ENCODE data around the gene LPAR3. TPM values are rescaled to one million over a fixed set of nuclear protein-coding genes. Genes with fewer than 3 reads are reported as not detected.

The LPAR3 gene, protein sequence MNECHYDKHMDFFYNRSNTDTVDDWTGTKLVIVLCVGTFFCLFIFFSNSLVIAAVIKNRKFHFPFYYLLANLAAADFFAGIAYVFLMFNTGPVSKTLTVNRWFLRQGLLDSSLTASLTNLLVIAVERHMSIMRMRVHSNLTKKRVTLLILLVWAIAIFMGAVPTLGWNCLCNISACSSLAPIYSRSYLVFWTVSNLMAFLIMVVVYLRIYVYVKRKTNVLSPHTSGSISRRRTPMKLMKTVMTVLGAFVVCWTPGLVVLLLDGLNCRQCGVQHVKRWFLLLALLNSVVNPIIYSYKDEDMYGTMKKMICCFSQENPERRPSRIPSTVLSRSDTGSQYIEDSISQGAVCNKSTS
- total RNA-seq: 1 to 10 TPM; 1.4 TPM
- polyA plus RNA-seq: 1 to 10 TPM in 2 of 3 donors, under 1 TPM in 1; 0.40 to 2.3 (median 1.7) TPM
- total RNA-seq: 0.34 to 20.1 (median 2.1) reads per million in 6 experiments

- Mint-ChIP-seq H3K4me3 (peak within 1 kb of the TSS; percentile 77 to 91 (median 86)), H3K4me1 (peaks cover 13 to 36% (median 29%) of the 10 kb centered on the region in 4 donors), H3K9me3 (peaks cover 0 to 2% (median 0%) of the 10 kb centered on the region in 9 donors), H3K36me3 (no peaks in the 10 kb centered on the region), H3K27ac (peak within 1 kb of the TSS in 4 of 10 donors; percentile 19 to 90 (median 29)), H3K27me3 (peaks cover 9 to 39% (median 36%) of the 10 kb centered on the region in 5 donors)
- POLR2A ChIA-PET: no interaction called here
- DNase-seq (peak in 8 of 10 donors; percentile 7 to 64 (median 26)), ATAC-seq (peak; percentile 67 to 79)
Measured at GRCh38 chr1:84892705-84893618, at the start of gene LPAR3. Gene LPAR3, minus strand, starts transcription at chr1:84893206. Its CDS starts 27,086 bp downstream, at chr1:84866120.

DNA sequence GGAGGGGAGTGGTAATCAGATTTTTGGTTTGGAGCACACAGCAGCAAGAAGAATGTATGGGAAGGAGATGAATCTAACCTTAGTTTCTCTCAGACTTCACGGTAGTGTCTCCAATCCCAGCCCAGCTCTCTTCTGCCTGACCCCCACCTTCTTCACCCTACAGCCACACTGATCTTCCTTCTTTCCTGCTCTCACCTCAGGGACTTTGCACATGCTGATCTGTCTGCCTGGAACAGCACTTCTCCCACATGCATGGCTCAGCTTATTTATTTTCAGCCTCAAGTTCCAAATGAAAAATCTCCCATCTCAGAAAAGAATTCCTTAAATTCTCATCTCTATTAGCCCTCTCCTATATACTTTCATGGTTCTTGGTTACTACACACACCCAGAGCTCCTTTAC is 48.8 kb upstream of the LPAR3 start:
- POLR2A ChIA-PET: interaction anchor here (1.3 kb wide), 1 partner anchor 258 kb away, joined by 4 read pairs; no protein-coding TSS in a partner anchor
- Mint-ChIP-seq H3K27ac (no peak overlapping the region), H3K36me3 (no peaks in the 10 kb centered on the region), H3K4me1 (peaks cover 0 to 17% (median 12%) of the 10 kb centered on the region in 4 donors), H3K27me3 (peaks cover 0 to 6% (median 0%) of the 10 kb centered on the region in 5 donors), H3K9me3 (no peaks in the 10 kb centered on the region), H3K4me3 (no peak overlapping the region)
- DNase-seq: no peak
- no peak for ATAC-seq

DNA sequence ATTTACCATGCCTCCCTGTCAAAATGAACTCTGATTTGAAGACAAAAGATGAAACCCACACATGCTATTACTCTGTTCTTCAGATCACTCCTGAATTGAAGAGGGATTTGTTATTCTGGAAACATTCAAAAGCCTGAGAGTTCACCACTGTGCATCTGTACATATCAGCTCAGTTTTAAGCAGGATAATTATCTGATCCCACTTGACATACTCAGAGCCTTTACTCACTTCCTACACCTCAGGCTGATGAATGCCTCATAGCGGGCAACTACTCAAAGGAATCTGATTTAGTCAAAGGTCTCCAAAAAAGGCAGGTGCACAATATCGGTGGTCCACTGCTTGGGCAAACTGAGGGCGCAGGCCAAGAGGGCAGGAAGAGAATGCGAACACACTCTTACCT is 47.5 kb upstream of the LPAR3 start:
- Mint-ChIP-seq H3K9me3 (no peaks in the 10 kb centered on the region), H3K36me3 (no peaks in the 10 kb centered on the region), H3K27me3 (peaks cover 0 to 6% (median 0%) of the 10 kb centered on the region in 5 donors), H3K4me3 (no peak overlapping the region), H3K27ac (peak overlapping the region in 1 of 10 donors; percentile 11), H3K4me1 (peaks cover 0 to 17% (median 10%) of the 10 kb centered on the region in 4 donors)
- POLR2A ChIA-PET: no interaction called here
- no peak for DNase-seq
- no peak for ATAC-seq

- H3K36me3 Mint-ChIP-seq: no peaks in the 10 kb centered on the region
- H3K9me3 Mint-ChIP-seq: no peaks in the 10 kb centered on the region
- no peak overlapping the region for H3K4me3 Mint-ChIP-seq
- H3K27me3 Mint-ChIP-seq: peaks cover 0 to 6% (median 0%) of the 10 kb centered on the region in 5 donors
- ATAC-seq: no peak
- peaks cover 0 to 12% (median 6%) of the 10 kb centered on the region in 4 donors for H3K4me1 Mint-ChIP-seq
- no peak for DNase-seq
- POLR2A ChIA-PET: no interaction called here
- H3K27ac Mint-ChIP-seq: no peak overlapping the region
Measured at GRCh38 chr1:84939761-84940160, 46.8 kb upstream of the LPAR3 start.

DNA sequence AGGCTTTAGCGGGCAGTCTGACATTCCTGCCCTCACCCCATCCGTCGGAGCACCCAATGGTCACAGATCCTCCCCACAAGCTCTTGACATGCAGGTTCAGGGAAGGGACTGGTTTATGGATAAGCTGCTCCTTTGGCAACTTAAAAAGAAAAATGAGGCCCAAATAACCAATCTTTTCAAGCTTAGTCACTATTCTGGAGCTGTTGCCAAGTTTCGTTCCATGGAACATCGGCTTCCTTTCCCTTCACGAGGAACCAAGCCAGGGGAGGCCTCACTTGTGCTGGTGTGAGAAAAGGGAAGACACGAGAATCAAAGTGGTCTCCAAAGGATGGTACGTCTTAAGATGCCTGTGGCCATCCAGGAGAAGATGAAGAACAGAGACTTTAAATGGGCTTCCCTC is 46.1 kb upstream of the LPAR3 start:
- DNase-seq: no peak
- Mint-ChIP-seq H3K27me3 (peaks cover 0 to 6% (median 0%) of the 10 kb centered on the region in 5 donors), H3K9me3 (no peaks in the 10 kb centered on the region), H3K36me3 (no peaks in the 10 kb centered on the region), H3K27ac (peak overlapping the region in 1 of 10 donors; percentile 84), H3K4me1 (peaks cover 0 to 6% (median 4%) of the 10 kb centered on the region in 4 donors), H3K4me3 (no peak overlapping the region)
- POLR2A ChIA-PET: no interaction called here
- ATAC-seq: no peak

DNA sequence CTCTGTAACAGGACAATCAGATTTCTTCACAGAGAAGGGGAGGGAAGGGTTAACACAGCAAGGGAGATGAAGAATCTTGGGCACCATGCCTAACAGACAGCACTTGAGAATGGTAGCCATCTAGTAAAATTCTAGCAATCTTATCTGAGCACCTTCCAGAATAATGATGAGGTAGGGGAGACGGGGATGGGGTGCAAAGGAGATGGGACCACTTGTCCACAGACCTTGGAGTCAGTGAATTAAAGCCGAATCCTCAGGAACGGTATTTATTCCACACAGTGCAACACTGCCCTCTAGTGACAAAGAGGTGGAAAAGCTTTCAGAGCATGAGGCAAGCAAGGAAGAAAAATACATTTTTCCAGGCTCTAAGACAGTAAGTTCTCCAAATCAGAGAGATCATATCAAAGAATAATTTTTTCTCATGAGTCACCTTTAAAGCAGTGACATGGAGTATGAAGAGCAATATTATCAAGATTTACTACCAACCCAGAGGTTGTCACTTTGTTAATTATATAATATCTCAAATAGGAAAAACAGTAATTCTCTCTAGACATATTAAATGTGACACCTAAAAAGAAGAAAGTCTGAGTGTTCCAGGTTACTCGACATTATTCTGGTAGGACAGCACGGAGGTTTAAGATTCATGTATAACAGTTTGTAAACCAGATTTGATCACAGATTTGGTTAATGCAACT is 43.3 kb upstream of the LPAR3 start:
- H3K4me1 Mint-ChIP-seq: peaks cover 0 to 6% (median 4%) of the 10 kb centered on the region in 4 donors
- POLR2A ChIA-PET: no interaction called here
- H3K36me3 Mint-ChIP-seq: no peaks in the 10 kb centered on the region
- H3K27ac Mint-ChIP-seq: peak overlapping the region in 1 of 10 donors; percentile 55
- peaks cover 0 to 6% (median 0%) of the 10 kb centered on the region in 5 donors for H3K27me3 Mint-ChIP-seq
- peak overlapping the region in 1 of 10 donors; percentile 43 for H3K4me3 Mint-ChIP-seq
- peak in 7 of 10 donors; percentile 7 to 69 (median 47) for DNase-seq
- H3K9me3 Mint-ChIP-seq: no peaks in the 10 kb centered on the region
- peak; percentile 71 to 78 for ATAC-seq

DNA sequence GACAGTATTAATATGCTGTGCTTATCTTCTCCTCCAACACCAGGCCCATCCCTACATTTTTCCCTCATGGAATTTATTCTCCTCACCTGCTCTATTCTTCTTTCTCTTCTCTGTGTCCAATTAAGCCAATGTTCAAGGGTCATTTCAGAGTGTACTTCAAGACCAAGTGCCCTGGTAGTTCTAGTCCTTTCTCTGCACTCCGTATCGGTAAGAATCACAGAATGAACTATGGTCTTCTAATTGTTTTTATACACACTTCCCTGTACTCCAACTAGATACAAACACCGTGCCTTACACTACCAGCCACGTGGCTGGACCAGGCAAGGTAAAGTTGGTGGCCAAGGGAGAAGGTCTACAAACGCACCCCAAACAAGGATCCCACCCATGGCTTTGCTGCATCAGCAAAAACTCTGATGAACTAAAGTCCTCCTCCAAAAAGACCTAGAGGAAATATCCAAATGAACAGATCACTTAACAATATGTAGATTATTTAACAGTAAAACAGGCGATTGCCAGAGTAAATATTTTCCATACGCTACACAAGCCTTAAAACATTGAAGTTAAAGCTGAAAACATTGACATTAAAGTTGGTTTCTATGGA is 40.1 kb upstream of the LPAR3 start:
- ATAC-seq (no peak), DNase-seq (no peak)
- Mint-ChIP-seq H3K4me1 (peaks cover 9 to 21% (median 17%) of the 10 kb centered on the region in 4 donors), H3K27me3 (peaks cover 0 to 1% (median 0%) of the 10 kb centered on the region in 5 donors), H3K9me3 (no peaks in the 10 kb centered on the region), H3K4me3 (no peak overlapping the region), H3K36me3 (no peaks in the 10 kb centered on the region), H3K27ac (peak overlapping the region in 1 of 10 donors; percentile 30)
- POLR2A ChIA-PET: interaction anchor here (0.7 kb wide), 1 partner anchor 9 kb away, joined by 3 read pairs; no protein-coding TSS in a partner anchor

DNA sequence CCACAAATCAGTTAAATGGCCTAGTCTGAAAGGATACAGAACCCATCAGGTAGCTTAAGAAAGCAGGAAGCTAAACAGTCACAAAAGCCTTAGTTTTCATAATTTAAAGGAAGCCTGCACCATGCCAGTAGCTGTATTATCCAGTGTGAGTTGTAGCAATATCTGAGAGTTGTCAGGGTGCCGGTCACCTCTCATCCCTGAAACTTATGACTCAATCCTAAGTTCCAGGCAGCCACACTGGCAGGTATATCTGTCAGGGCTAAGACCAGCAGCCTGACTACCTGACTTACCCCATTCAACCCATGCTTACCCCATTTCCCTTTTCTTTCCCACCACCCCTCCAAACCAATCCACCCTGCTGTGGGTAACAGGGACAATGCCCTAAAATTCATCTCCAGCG is 37.8 kb upstream of the LPAR3 start:
- H3K27ac Mint-ChIP-seq: peak overlapping the region in 4 of 10 donors; percentile 3 to 48 (median 20)
- ATAC-seq: no peak
- peak overlapping the region in 7 of 10 donors; percentile 4 to 54 (median 16) for H3K4me3 Mint-ChIP-seq
- peaks cover 9 to 17% (median 13%) of the 10 kb centered on the region in 4 donors for H3K4me1 Mint-ChIP-seq
- POLR2A ChIA-PET: no interaction called here
- no peaks in the 10 kb centered on the region for H3K36me3 Mint-ChIP-seq
- no peak for DNase-seq
- peaks cover 0 to 1% (median 0%) of the 10 kb centered on the region in 5 donors for H3K27me3 Mint-ChIP-seq
- H3K9me3 Mint-ChIP-seq: no peaks in the 10 kb centered on the region

DNA sequence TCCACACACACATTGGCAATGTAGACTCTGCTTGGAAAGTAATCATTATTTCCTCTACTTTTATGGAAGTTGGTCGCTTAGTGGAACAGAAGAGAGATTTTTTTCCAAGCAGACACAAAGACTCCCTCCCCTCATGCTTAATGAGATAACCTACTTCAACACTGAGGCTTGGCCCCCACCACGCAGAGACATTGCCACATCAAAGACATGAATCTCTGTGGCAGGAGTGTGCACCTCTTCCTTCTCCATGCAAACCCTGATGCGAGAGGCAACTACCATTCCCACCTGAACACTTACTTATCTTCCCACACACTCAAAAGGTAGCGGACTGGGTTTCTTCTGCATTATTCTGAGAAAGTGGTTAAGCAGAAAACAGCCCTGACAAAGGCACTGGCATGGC is 37.3 kb upstream of the LPAR3 start:
- Mint-ChIP-seq H3K9me3 (no peaks in the 10 kb centered on the region), H3K4me3 (peak overlapping the region in 8 of 10 donors; percentile 1 to 54 (median 15)), H3K36me3 (no peaks in the 10 kb centered on the region), H3K4me1 (peaks cover 9 to 17% (median 13%) of the 10 kb centered on the region in 4 donors), H3K27ac (peak overlapping the region in 5 of 10 donors; percentile 11 to 79 (median 45)), H3K27me3 (peaks cover 0 to 1% (median 0%) of the 10 kb centered on the region in 5 donors)
- peak; percentile 67 to 75 for ATAC-seq
- peak in 2 of 10 donors; percentile 10 to 13 for DNase-seq
- POLR2A ChIA-PET: no interaction called here

GRCh38 chr1:84929581-84929980 is 36.6 kb upstream of the LPAR3 start:
- Mint-ChIP-seq H3K27ac (peak overlapping the region in 2 of 10 donors; percentile 10 to 17), H3K4me3 (no peak overlapping the region), H3K36me3 (no peaks in the 10 kb centered on the region), H3K4me1 (peaks cover 9 to 17% (median 13%) of the 10 kb centered on the region in 4 donors), H3K9me3 (no peaks in the 10 kb centered on the region), H3K27me3 (peaks cover 0 to 1% (median 0%) of the 10 kb centered on the region in 5 donors)
- no peak for DNase-seq
- POLR2A ChIA-PET: no interaction called here
- ATAC-seq: no peak

GRCh38 chr1:84928979-84929378 is 36.0 kb upstream of the LPAR3 start:
- H3K27ac Mint-ChIP-seq: no peak overlapping the region
- POLR2A ChIA-PET: no interaction called here
- no peak for ATAC-seq
- H3K4me1 Mint-ChIP-seq: peaks cover 9 to 17% (median 13%) of the 10 kb centered on the region in 4 donors
- H3K27me3 Mint-ChIP-seq: peaks cover 0 to 1% (median 0%) of the 10 kb centered on the region in 5 donors
- H3K4me3 Mint-ChIP-seq: no peak overlapping the region
- no peaks in the 10 kb centered on the region for H3K9me3 Mint-ChIP-seq
- no peak for DNase-seq
- no peaks in the 10 kb centered on the region for H3K36me3 Mint-ChIP-seq

Measured in naive thymus-derived CD8-positive, alpha-beta T cell (primary cell).